Hepatocyte (in vitro differentiated cells): ENCODE measurements around the gene KCNB1. TPM values are rescaled to one million over a fixed set of nuclear protein-coding genes. Genes with fewer than 3 reads are reported as not detected.

Experiments used
- DNase-seq: peaks from one replicate; pipeline ENCODE4 v3.0.0-alpha.2; 2016; ENCODE audit warnings: low spot score
- H2AFZ ChIP-seq: fragments of 200-600 bp; sonication (generic); 2 replicates; pipeline ENCODE4 v1.6.0; 2016; ENCODE audit warnings: antibody characterized with exemption, mild to moderate bottlenecking
- H3K27ac ChIP-seq: fragments of 200-600 bp; sonication (generic); 2 replicates; pipeline ENCODE4 v1.5.1; 2016; ENCODE audit warnings: mild to moderate bottlenecking
- H3K27me3 ChIP-seq: fragments of 200-600 bp; sonication (generic); 2 replicates; pipeline ENCODE4 v1.6.1; 2016
- H3K36me3 ChIP-seq: fragments of 200-600 bp; sonication (generic); replicated peaks from 2 replicates; pipeline ENCODE4 v1.5.1; 2016; ENCODE audit warnings: low read depth; ENCODE audit not compliant: insufficient read depth
- H3K4me1 ChIP-seq: fragments of 200-600 bp; sonication (generic); 2 replicates; pipeline ENCODE4 v1.5.1; 2016; ENCODE audit warnings: mild to moderate bottlenecking, moderate library complexity; ENCODE audit not compliant: insufficient read depth
- H3K4me2 ChIP-seq: fragments of 200-600 bp; sonication (generic); 2 replicates; pipeline ENCODE4 v1.6.0; 2016
- H3K4me3 ChIP-seq: fragments of 200-600 bp; sonication (generic); 2 replicates; pipeline ENCODE4 v1.5.1; 2016; ENCODE audit warnings: mild to moderate bottlenecking
- H3K79me2 ChIP-seq: fragments of 200-600 bp; sonication (generic); 2 replicates; pipeline ENCODE4 v1.6.0; 2017; ENCODE audit warnings: mild to moderate bottlenecking
- H3K9me2 ChIP-seq: fragments of 200-600 bp; sonication (generic); replicated peaks from 2 replicates; pipeline ENCODE4 v1.6.0; 2017; ENCODE audit warnings: mild to moderate bottlenecking; ENCODE audit not compliant: insufficient read depth
- H3K9me3 ChIP-seq: fragments of 200-600 bp; sonication (generic); 2 replicates; pipeline ENCODE4 v1.5.1; 2016; ENCODE audit warnings: low read depth, mild to moderate bottlenecking
- H4K20me1 ChIP-seq: fragments of 200-600 bp; sonication (generic); 2 replicates; pipeline ENCODE4 v1.6.0; 2016; ENCODE audit warnings: mild to moderate bottlenecking; ENCODE audit not compliant: insufficient read depth, poor library complexity, severe bottlenecking
- CTCF ChIP-seq: fragments of 200-600 bp; sonication (generic); IDR thresholded peaks from 2 replicates; pipeline ENCODE4 v1.5.1; 2016; ENCODE audit warnings: antibody characterized with exemption, mild to moderate bottlenecking; ENCODE audit not compliant: poor library complexity
- EZH2 ChIP-seq: fragments of 200-600 bp; sonication (generic); IDR thresholded peaks from 2 replicates; pipeline ENCODE4 v1.6.1; 2016; ENCODE audit warnings: antibody characterized with exemption, mild to moderate bottlenecking, borderline replicate concordance
- EZH2phosphoT487 ChIP-seq: fragments of 200-600 bp; sonication (generic); IDR thresholded peaks from one replicate; pipeline ENCODE4 v1.6.1; 2018; ENCODE audit warnings: antibody characterized with exemption, mild to moderate bottlenecking, low read depth, moderate library complexity; ENCODE audit not compliant: unreplicated experiment, severe bottlenecking
- WGBS: methylation state at CpG from one replicate; pipeline ENCODE4 v1.1.6; 2016; ENCODE audit warnings: low lambda C conversion rate; ENCODE audit errors: missing lambda C conversion rate; 5-methylcytosine and 5-hydroxymethylcytosine counted together
- polyA plus RNA-seq: library from polyadenylated mRNA; unstranded; fragments of >200 nt; fragmentation: Nextera tagmentation; extraction: Ambion mirVana; gene quantifications from 2 replicates; pipeline ENCODE4 v1.2.1, GENCODE V29; 2016
- total RNA-seq: library from RNA; depleted of rRNA; stranded (reverse); fragments of >200 nt; gene quantifications from 2 replicates; pipeline ENCODE4 v1.2.3, GENCODE V29; 2014

KCNB1 gene
- total and polyA plus RNA-seq, 2 experiments from 2014 or later, result 0.37 to 1.5 TPM

DNA sequence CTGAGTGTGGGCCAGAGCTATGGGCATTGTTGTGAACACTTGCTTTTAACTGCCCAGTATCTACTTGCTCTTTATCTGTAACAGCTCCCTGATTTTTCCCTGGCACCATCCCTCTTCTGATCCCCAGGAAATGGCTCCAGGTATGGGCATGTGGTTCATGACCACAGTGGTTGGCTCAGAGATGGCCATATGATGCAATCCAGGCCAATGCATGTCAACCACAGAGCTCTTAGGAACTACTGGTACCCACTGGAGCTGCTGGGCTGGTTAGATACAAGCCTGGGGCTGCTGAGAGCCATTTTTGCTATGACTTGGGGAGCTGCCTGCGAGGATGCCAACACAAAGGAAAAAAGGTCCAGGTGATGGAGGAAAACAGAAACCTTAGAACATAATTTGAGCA, 55.6 kb downstream of the KCNB1 start:
- Histone ChIP-seq H2AFZ (no peak overlapping the region), H3K4me1 (no peaks in the 10 kb centered on the region), H3K9me2 (no peaks in the 10 kb centered on the region), H3K27ac (no peak overlapping the region), H3K4me3 (no peak overlapping the region), H3K36me3 (no peaks in the 10 kb centered on the region), H4K20me1 (no peaks in the 10 kb centered on the region), H3K9me3 (no peaks in the 10 kb centered on the region), H3K79me2 (no peaks in the 10 kb centered on the region), H3K4me2 (no peak overlapping the region), H3K27me3 (no peaks in the 10 kb centered on the region)
- TF ChIP-seq EZH2phosphoT487, result no peak
- TF ChIP-seq CTCF, result no peak
- TF ChIP-seq EZH2, result no peak
- no peak for DNase-seq
- WGBS, result 0% methylated on average over 1 of the region's 1 CpG

GRCh38 chr20:49426395-49426794, 56.1 kb downstream of the KCNB1 start:
- Histone ChIP-seq H4K20me1 (no peaks in the 10 kb centered on the region), H3K4me2 (no peak overlapping the region), H3K36me3 (no peaks in the 10 kb centered on the region), H3K9me2 (no peaks in the 10 kb centered on the region), H3K79me2 (no peaks in the 10 kb centered on the region), H2AFZ (no peak overlapping the region), H3K27ac (no peak overlapping the region), H3K27me3 (no peaks in the 10 kb centered on the region), H3K4me1 (no peaks in the 10 kb centered on the region), H3K4me3 (no peak overlapping the region), H3K9me3 (no peaks in the 10 kb centered on the region)
- DNase-seq, result no peak
- TF ChIP-seq EZH2, result no peak
- TF ChIP-seq CTCF, result no peak
- TF ChIP-seq EZH2phosphoT487, result no peak
- WGBS, result 93% methylated on average over 5 of the region's 5 CpGs

DNA sequence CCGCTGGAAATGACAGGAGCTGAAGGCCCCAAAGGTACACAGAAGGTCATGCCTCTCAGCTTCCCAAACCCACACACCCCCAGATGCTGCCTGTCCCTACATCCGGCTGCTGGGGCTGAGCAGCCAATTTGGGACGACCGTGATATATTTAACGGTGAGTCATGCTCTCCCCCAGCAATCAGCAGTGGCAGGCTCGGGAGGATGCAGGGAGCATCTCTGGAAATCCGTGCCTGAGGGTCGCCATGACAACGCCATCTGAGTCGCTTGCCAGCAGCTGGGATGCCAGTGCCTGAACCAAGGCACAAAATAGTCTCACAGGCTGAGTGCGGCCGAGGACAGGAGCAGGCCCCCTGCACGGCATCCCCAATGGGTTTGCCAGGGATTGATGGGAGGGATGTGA, 57.9 kb downstream of the KCNB1 start:
- Histone ChIP-seq H3K4me2 (no peak overlapping the region), H3K4me3 (no peak overlapping the region), H3K4me1 (peaks cover 7% of the 10 kb centered on the region), H3K36me3 (no peaks in the 10 kb centered on the region), H4K20me1 (no peaks in the 10 kb centered on the region), H3K9me2 (no peaks in the 10 kb centered on the region), H3K9me3 (no peaks in the 10 kb centered on the region), H3K79me2 (no peaks in the 10 kb centered on the region), H3K27me3 (no peaks in the 10 kb centered on the region), H2AFZ (no peak overlapping the region), H3K27ac (no peak overlapping the region)
- no peak for DNase-seq
- TF ChIP-seq CTCF (no peak), EZH2phosphoT487 (no peak), EZH2 (no peak)
- WGBS, result 77% methylated on average over 13 of the region's 13 CpGs

- no peak overlapping the region for H3K4me2 ChIP-seq
- no peaks in the 10 kb centered on the region for H3K27me3 ChIP-seq
- no peaks in the 10 kb centered on the region for H3K9me3 ChIP-seq
- no peak overlapping the region for H3K4me3 ChIP-seq
- 92% methylated on average over 6 of the region's 6 CpGs for WGBS
- no peak overlapping the region for H2AFZ ChIP-seq
- no peak overlapping the region for H3K27ac ChIP-seq
- no peaks in the 10 kb centered on the region for H4K20me1 ChIP-seq
- no peaks in the 10 kb centered on the region for H3K36me3 ChIP-seq
- peaks cover 11% of the 10 kb centered on the region for H3K4me1 ChIP-seq
- H3K9me2 ChIP-seq, result no peaks in the 10 kb centered on the region
- DNase-seq, result no peak
- TF ChIP-seq EZH2, result no peak
- TF ChIP-seq EZH2phosphoT487, result no peak
- TF ChIP-seq CTCF, result no peak
- H3K79me2 ChIP-seq, result no peaks in the 10 kb centered on the region
These were observed 60.3 kb downstream of the KCNB1 start for GRCh38 chr20:49422161-49422560.
